Right renal cortex interstitium (tissue), 3 donors: ENCODE data around the gene RASGEF1C. TPM values are rescaled to one million over a fixed set of nuclear protein-coding genes. Genes with fewer than 3 reads are reported as not detected.

Source experiments
- DNase-seq, 3 donors: peaks; one replicate each; pipeline ENCODE4 v3.0.0-alpha.2; 2013; ENCODE audit warnings: low read depth in 3 of 3, low spot score in 2 of 3
- polyA plus RNA-seq, 3 donors: library from polyadenylated mRNA; unstranded; fragments of 120-200 nt; gene quantifications; one replicate each; pipeline ENCODE4 v1.2.1, GENCODE V29; 2013; ENCODE audit not compliant: insufficient read length in 3 of 3

Gene RASGEF1C
- polyA plus RNA-seq, 3 donors = 0.17 to 1.00 (median 0.27) TPM

DNA sequence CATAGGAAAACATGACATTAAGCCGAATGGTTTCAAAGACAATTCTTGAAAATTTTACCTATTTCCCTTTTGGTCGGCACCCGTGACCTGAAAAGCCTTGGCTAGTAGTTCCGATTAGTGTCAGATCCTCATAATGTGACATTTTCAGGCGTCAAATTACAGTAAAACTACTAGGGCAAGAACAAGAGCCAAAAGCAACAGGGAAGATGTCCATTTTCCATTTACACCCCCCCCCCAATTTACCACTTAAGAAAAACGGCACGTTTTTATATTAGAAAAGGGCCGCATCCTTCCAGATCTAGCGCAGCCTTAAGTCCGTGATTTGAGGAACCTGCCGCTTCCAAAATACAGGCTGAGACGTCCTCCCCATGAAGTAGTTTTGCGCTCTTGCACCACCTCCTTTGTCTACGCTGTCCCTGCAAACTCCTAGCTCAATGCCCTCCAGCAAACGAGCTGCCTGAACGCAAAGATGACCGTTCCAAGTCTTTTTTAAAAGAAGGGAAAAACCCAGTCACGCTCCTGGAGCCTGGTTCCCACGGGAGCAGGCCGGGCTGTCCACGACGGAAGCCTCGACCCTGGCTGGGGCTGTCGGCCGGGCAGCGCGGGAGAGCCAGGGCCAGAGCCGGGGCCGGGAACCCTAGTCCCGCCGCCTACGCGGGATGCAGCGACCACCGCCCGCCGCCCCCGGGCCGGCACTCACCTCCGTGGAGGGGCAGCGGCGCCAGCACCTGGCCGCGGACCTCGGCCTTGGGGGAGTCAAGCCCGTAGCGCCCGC, 138.1 kb downstream of the RASGEF1C start:
- DNase-seq = peak in 1 of 3 donors; percentile 45

DNA sequence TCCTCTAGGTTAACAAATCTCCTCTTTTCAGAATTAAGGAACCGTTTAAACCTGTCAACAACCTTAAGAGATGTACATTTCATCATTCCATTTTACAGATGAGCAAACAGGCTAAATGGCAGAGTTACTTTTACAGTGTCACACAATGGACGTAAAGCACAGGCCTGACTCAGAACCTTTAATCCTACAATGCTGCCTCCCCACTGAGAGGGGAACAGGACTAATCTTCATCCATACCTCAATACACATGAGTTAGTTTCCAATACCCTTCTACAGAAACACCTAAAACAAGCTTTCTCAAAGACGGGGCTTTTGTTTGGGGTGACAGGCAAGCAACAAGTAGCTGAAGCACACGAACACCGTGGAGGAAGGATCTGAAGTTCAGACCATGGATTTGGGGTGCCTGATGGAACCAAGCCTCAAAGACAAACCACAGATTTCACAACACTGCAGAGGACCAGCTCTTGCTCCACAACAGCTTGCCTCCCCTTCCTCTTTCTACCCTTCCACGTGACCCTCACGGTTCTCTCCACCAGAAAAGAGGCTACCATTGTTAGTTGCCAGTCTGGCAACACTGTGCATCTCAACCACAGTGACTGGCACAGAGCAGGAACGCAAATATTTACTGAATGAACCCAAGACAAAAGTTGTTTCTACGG, 139.3 kb downstream of the RASGEF1C start:
- no peak for DNase-seq

DNA sequence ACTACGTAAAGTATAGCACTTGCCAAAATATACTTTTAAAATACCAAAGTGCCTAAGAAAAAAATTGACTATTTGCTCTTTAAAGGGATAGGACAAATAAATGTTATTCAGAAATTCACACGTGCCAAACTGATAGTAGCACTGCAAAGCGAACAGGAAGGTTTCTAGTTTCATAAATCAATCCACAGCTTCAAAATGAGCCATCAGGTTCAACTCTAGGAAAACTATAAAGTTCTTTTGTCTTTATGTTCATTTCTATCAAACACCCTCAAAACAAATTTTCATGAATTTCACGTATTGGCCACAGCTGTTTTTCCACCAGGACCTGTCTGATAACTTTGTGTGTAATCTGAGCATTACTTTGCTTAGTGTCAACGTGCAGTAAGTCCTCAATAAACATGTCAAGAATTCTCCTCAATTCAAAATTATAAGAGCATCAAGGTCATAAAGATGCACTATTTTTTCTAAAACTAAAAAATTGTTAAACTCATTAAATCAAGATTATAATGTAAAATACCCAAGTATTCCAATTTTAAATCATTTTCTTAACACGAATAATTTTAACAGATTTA, 140.4 kb downstream of the RASGEF1C start:
- DNase-seq = no peak

DNA sequence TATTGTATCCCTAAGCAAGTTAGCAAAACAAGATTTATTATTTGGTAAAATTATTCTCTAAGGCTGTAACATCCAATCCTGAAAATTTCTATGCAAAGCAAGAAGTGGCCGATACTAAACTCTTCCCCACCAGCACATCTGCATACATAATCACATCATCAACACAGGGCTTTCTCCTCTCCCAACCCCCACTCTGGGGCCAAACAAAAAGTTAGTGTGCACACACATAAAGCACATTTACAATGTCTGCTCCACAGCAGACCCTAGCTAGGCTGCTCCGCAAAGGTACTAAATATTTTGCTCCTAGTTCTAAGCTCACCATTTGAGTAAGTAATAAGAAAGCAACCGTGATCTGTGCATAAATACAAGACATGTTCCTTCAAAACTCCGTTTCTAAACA, 141.0 kb downstream of the RASGEF1C start:
- DNase-seq = no peak

DNA sequence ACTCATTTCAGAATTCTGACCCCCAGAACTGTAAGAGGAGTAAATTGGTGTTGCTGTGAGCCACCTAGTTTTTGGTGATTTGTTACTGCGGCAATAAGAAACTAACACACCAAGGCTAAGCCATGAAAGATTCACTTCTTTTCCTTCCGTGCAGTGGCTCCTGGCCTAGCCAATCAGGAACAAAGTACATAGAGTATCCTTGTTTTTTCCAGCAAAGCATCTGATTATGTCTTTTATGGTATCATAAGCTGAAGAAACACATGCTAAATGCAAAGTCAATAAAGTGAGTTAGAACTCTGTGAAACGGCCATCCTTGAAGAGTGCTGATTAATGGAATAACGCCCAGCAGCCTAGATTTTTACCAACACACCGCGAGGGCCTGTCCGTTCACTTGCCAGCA, 148.8 kb downstream of the RASGEF1C start:
- no peak for DNase-seq

DNA sequence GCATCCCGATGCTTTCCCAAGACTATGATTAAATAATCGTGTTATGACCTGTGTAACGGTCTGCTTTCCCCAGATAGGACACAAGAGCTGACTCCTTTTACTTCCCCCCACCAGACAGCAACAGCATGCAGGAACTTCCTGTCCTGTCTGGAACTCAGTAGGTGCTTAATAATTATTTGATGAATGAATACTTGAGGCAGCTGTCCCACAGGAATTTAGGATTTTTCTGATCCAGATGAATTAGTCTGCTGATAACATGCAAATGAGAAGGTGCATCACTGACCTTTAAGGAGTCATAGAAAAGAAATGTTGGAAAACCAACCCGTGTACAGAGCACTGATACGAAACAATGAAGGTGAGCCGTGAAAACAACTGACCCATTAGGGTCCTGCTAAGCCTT, 149.7 kb downstream of the RASGEF1C start:
- no peak for DNase-seq

DNA sequence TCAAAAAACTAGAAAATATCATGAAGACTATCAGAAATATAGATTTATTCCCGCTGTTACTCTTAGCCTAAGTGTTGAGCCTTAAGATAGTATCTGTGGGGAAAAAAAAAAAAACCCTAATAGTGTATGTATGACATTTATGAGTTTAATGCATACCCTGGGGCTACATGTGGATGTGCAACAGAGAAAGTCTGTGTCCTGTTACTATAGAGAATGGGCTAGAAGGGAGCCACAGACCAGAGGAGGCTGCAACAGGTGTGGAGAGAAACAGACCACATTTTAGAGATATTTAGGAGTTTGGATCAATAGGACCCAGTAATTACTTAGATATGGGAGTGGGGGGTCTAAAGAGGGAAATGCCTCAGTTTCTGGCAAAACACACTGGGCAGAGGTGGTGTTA, 152.9 kb downstream of the RASGEF1C start:
- no peak for DNase-seq

DNA sequence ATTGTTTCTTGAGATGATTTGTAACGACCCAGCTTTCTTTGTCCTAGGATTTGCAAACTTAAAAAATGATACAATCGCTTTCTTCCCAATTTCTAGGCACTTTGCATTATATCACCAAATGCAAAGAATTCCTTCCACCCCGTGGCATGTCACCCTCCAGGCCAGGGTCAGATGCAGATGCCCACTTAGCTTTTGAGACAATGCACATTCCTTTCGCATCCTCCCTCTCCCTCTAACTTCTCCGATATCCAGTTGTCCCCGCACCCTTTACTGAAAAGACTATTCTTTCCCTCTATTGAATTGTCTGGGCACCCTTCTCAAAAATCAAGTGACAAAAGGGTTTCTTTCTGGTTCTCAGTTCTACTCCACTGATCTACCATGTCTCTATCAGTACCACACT, 154.8 kb downstream of the RASGEF1C start:
- no peak for DNase-seq

DNA sequence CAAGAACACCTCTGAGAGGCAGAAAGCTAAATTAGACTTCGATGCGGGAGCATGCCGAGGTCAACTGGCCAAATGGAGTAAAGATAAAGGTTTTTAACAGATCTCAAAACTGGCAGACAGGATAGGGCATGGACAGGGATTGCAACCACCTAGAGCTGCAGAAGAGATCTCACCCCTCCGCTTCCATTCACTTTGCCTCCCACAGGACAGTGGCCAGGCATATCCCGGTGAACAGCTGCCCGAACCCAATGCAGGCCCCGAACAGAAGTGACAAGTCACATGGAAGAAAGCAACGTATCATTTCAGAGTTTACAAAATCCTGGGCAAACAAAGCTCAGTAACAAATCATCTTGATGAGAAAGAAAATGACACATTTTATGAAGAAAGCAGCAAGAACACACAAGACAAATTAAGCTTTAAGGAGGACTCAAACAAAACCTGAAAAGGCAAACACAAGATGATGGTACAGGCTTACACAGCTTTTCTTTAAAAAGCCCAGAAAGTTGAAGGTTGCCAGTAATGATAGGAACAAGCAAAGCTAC, 155.9 kb downstream of the RASGEF1C start:
- DNase-seq = no peak

DNA sequence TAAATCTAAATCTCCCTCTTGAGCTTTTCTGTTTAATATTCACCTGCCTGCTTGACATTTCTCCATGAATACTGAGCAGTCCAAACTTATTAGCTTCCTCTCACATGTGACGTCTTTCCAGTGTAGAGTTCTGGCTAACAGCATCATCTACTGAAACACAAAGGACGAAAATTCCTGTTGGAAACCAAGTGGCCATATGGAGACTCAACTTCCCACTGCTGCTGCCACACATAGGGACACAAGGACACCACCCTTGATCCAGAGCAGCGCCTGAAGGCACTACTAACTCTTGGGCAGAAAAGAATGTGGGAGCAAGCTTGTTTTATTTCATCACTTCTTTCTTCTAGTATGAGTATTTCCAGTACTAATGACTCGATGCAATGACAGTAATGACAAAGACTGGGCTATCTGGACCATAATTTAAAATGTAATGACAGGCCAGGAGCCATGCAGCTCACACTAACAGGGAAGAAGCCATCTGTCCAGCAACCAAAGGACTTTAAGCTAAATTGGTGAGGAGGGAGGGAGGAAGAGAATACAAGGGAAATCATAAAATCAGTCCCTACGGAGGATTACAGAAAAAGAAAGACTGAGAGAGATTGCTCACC, 156.7 kb downstream of the RASGEF1C start:
- no peak for DNase-seq

Other genes starting within 250 kb of the RASGEF1C start
- gene RNF130, start 137.5 kb downstream of the RASGEF1C start, polyA plus RNA-seq = 10 to 100 TPM; 69.1 to 72.3 (median 72.2) TPM
- gene MAPK9, start 82.9 kb upstream of the RASGEF1C start, polyA plus RNA-seq = 10 to 100 TPM; 39.6 to 41.5 (median 40.8) TPM
- 1 to 10 TPM; 4.3 to 5.5 (median 4.5) TPM for gene GFPT2, start 144.1 kb upstream of the RASGEF1C start, polyA plus RNA-seq